HCT116 (cell line): Measurements from ENCODE around the gene DHRS7C. TPM values are rescaled to one million over a fixed set of nuclear protein-coding genes. Genes with fewer than 3 reads are reported as not detected.
A peak's percentile ranks its signal among the peaks of the same experiment; 100 is the strongest.

Experiments
- ATAC-seq: fragments of 200-7000 bp; cut with Tn5 transposase; 2 replicates; pipeline ENCODE4 v1.9.1; 2020; ENCODE audit warnings: mild to moderate bottlenecking, moderate library complexity
- BruUV-seq: library from RNA; stranded (reverse); fragments of 400-500 nt; replicated peaks from 2 replicates; lab custom pipeline; 2021; lab: Mats Ljungman, UMichigan
- CTCF ChIA-PET: fragments of 300-600 bp; sonication (Branson Sonifier 250); formaldehyde crosslinking; loops from one replicate; lab custom pipeline; 2021; ENCODE audit warnings: antibody characterized with exemption; lab: Charles Lee
- POLR2A ChIA-PET: fragments of 300-600, 350-600 bp; sonication (Branson Sonifier 250); formaldehyde crosslinking; loops from one replicate; lab custom pipeline; 2021; ENCODE audit warnings: antibody characterized with exemption; lab: Charles Lee
- RAD21 ChIA-PET, 2 experiments: fragments of 300-600 bp; sonication (Branson Sonifier 250); formaldehyde crosslinking; loops; one replicate each; lab custom pipeline; 2023; ENCODE audit warnings: low total read pairs in 2 of 2; ENCODE audit not compliant: uncharacterized antibody in 2 of 2, unreplicated experiment in 2 of 2, low non-redundant PET in 1 of 2; lab: Charles Lee
- DNase-seq: peaks from one replicate; pipeline ENCODE4 v3.0.0-alpha.2; 2010; ENCODE audit warnings: low read depth, low spot score
- H2AFZ ChIP-seq: fragments of 200-600 bp; shearing (Covaris generic), sonication (generic); 2 replicates; pipeline ENCODE4 v1.6.1; 2017; ENCODE audit warnings: low read depth, mixed run types, mixed read lengths, antibody characterized with exemption, low read length; ENCODE audit not compliant: poor library complexity, severe bottlenecking
- H3K27ac ChIP-seq: 2 replicates; pipeline ENCODE4 v1.5.1; 2012; ENCODE audit warnings: low read depth, low read length
- H3K27me3 ChIP-seq: fragments of 200-600 bp; sonication (generic); 2 replicates; pipeline ENCODE4 v1.6.1; 2016; ENCODE audit warnings: mixed run types, low read length, mixed read lengths; ENCODE audit not compliant: insufficient read depth
- H3K36me3 ChIP-seq, 2 experiments: fragments of 200-500 bp in 1 of 2; fragments of 200-600 bp in 1 of 2; sonication (Bioruptor generic) in 1 of 2; sonication (generic) in 1 of 2; 2 replicates each; pipeline versions ENCODE4 v1.5.1 to v1.6.1; 2014 to 2016; ENCODE audit warnings: low read length in 2 of 2, inconsistent platforms in 1 of 2, mixed read lengths in 1 of 2, mixed run types in 1 of 2; ENCODE audit not compliant: insufficient read depth in 2 of 2, control insufficient read depth in 1 of 2
- H3K4me1 ChIP-seq, 2 experiments: fragments of 200-600 bp in 1 of 2; sonication (generic) in 1 of 2; 2 replicates each; pipeline versions ENCODE4 v1.5.1 to v1.6.1; 2012 to 2017; ENCODE audit warnings: low read length in 2 of 2, inconsistent platforms in 1 of 2, mild to moderate bottlenecking in 1 of 2, mixed read lengths in 1 of 2, mixed run types in 1 of 2, moderate library complexity in 1 of 2; ENCODE audit not compliant: insufficient read depth in 2 of 2, control insufficient read depth in 1 of 2
- H3K4me2 ChIP-seq: fragments of 200-600 bp; sonication (generic); 2 replicates; pipeline ENCODE4 v1.6.1; 2017; ENCODE audit warnings: mixed run types, low read length, mixed read lengths
- H3K4me3 ChIP-seq, 2 experiments: fragments of 200-600 bp in 1 of 2; sonication (generic) in 1 of 2; replicated peaks in 1 of 2; 2 replicates each; pipeline ENCODE4 v1.5.1; 2011 to 2016; ENCODE audit warnings: low read length in 2 of 2, control low read depth in 1 of 2, low read depth in 1 of 2, mild to moderate bottlenecking in 1 of 2, mixed read lengths in 1 of 2, mixed run types in 1 of 2
- H3K79me2 ChIP-seq: fragments of 200-600 bp; sonication (generic); 2 replicates; pipeline ENCODE4 v1.6.1; 2017; ENCODE audit warnings: mild to moderate bottlenecking, mixed run types, low read length, moderate library complexity, mixed read lengths; ENCODE audit not compliant: insufficient read depth
- H3K9ac ChIP-seq: fragments of 200-600 bp; sonication (generic); 2 replicates; pipeline ENCODE4 v1.6.1; 2016; ENCODE audit warnings: low read length, mixed read lengths
- H3K9me2 ChIP-seq: fragments of 200-600 bp; sonication (generic), shearing (Covaris generic); 2 replicates; pipeline ENCODE4 v1.6.1; 2017; ENCODE audit warnings: mixed run types, mild to moderate bottlenecking, moderate library complexity; ENCODE audit not compliant: insufficient read depth
- H3K9me3 ChIP-seq, 2 experiments: fragments of 200-500 bp in 1 of 2; fragments of 200-600 bp in 1 of 2; sonication (Bioruptor generic) in 1 of 2; sonication (generic) in 1 of 2; 2 replicates each; pipeline ENCODE4 v1.6.1; 2014 to 2017; ENCODE audit warnings: low read length in 2 of 2, mixed read lengths in 2 of 2, inconsistent platforms in 1 of 2, low read depth in 1 of 2, mild to moderate bottlenecking in 1 of 2, mixed run types in 1 of 2, moderate library complexity in 1 of 2; ENCODE audit not compliant: control insufficient read depth in 1 of 2, insufficient read depth in 1 of 2
- H4K20me1 ChIP-seq: fragments of 200-600 bp; sonication (generic), shearing (Covaris generic); 2 replicates; pipeline ENCODE4 v1.6.1; 2017; ENCODE audit warnings: mixed run types, mild to moderate bottlenecking, moderate library complexity; ENCODE audit not compliant: insufficient read depth
- ATF3 ChIP-seq: IDR thresholded peaks from 2 replicates; pipeline ENCODE4 v1.6.1; 2012
- CEBPB ChIP-seq: IDR thresholded peaks from 2 replicates; pipeline ENCODE4 v1.6.1; 2012; ENCODE audit warnings: low read depth
- JUND ChIP-seq: IDR thresholded peaks from 2 replicates; pipeline ENCODE4 v1.6.1; 2012
- MAX ChIP-seq: IDR thresholded peaks from 2 replicates; pipeline ENCODE4 v1.6.1; 2012
- POLR2A ChIP-seq: IDR thresholded peaks from 2 replicates; pipeline ENCODE4 v1.7.0; 2011; ENCODE audit warnings: borderline replicate concordance; ENCODE audit not compliant: insufficient read depth, insufficient read length; ENCODE audit errors: extremely low read depth
- RAD21 ChIP-seq: IDR thresholded peaks from 2 replicates; pipeline ENCODE4 v1.6.1; 2012; ENCODE audit warnings: low read depth, mild to moderate bottlenecking
- SIN3A ChIP-seq: IDR thresholded peaks from 2 replicates; pipeline ENCODE4 v1.6.1; 2012; ENCODE audit warnings: low read depth
- SRF ChIP-seq: IDR thresholded peaks from 2 replicates; pipeline ENCODE4 v1.6.1; 2012; ENCODE audit warnings: low read depth
- YY1 ChIP-seq: IDR thresholded peaks from 2 replicates; pipeline ENCODE4 v1.6.1; 2011; ENCODE audit warnings: low read length, low read depth, moderate library complexity, mild to moderate bottlenecking; ENCODE audit not compliant: insufficient replicate concordance; ENCODE audit errors: extremely low read depth
- ZBTB33 ChIP-seq: IDR thresholded peaks from 2 replicates; pipeline ENCODE4 v1.6.1; 2011; ENCODE audit warnings: mild to moderate bottlenecking, low read length, moderate library complexity; ENCODE audit not compliant: insufficient replicate concordance; ENCODE audit errors: extremely low read depth
- ZFX ChIP-seq: fragments of 450-650 bp; IDR thresholded peaks from 2 replicates; pipeline ENCODE4 v1.6.1; 2017
- ZNF274 ChIP-seq: fragments of 200-500 bp; sonication (Bioruptor generic); IDR thresholded peaks from 2 replicates; pipeline ENCODE4 v1.6.1; 2014; ENCODE audit warnings: mild to moderate bottlenecking, low read depth, low read length, inconsistent platforms
- intact Hi-C: fragments of 100-400 bp; cut with micrococcal nuclease; formaldehyde crosslinking; loops from 2 replicates; pipeline ENCODE4 v1.10.0; 2022
- total RNA-seq: library from RNA; stranded (reverse); gene quantifications from one replicate; pipeline ENCODE4 v1.2.1, GENCODE V29; 2021; ENCODE audit not compliant: unreplicated experiment

The DHRS7C gene
- total RNA-seq, 1 experiment from 2014 or later = not detected

GRCh38 chr17:9802697-9803096 is 11.3 kb upstream of the DHRS7C start:
- Histone ChIP-seq H3K79me2 (no peaks in the 10 kb centered on the region), H3K9me3 (no peaks in the 10 kb centered on the region), H2AFZ (peak overlapping the region; percentile 100), H3K36me3 (no peaks in the 10 kb centered on the region), H3K9me2 (no peaks in the 10 kb centered on the region), H3K4me3 (peak overlapping the region; percentile 4 to 46), H4K20me1 (no peaks in the 10 kb centered on the region), H3K27ac (peak overlapping the region; percentile 16; the same call in 1 of the 2 replicates), H3K4me2 (peak overlapping the region; percentile 78), H3K9ac (peak overlapping the region; percentile 44), H3K27me3 (no peaks in the 10 kb centered on the region), H3K4me1 (peaks cover 12 to 16% of the 10 kb centered on the region in 2 experiments; a peak in 3 of 4 replicates)
- TF ChIP-seq SRF (no peak), POLR2A (no peak), ATF3 (no peak), JUND (no peak), YY1 (no peak), CEBPB (no peak), ZNF274 (no peak), SIN3A (no peak), ZBTB33 (no peak), ZFX (no peak), RAD21 (no peak), MAX (no peak)
- CTCF ChIA-PET = interaction anchor here (1.3 kb wide), 1 partner anchor 34 kb away, joined by 3 read pairs; no protein-coding TSS in a partner anchor
- DNase-seq (no peak), ATAC-seq (peak; percentile 73)
- BruUV-seq = no TSS peak
- RAD21 ChIA-PET = no interaction called here
- POLR2A ChIA-PET = no interaction called here
- intact Hi-C loops = no loop called here
